Liver (tissue), 3 donors: Measurements from ENCODE around the gene PLA2G12A.

ENCODE experiments used
- JUND ChIP-seq, 2 donors: IDR thresholded peaks; 2 replicates each; pipeline ENCODE4 v1.6.1; 2016; ENCODE audit warnings: antibody characterized with exemption in 2 of 2
- TAF1 ChIP-seq: conservative IDR thresholded peaks from 2 replicates; pipeline ENCODE4 v1.6.1; 2016; ENCODE audit warnings: antibody characterized with exemption, mild to moderate bottlenecking
- TF ChIP-seq, protein P1 (sequence below): IDR thresholded peaks from 2 replicates; pipeline ENCODE4 v1.6.1; 2016; ENCODE audit warnings: antibody characterized with exemption
- TF ChIP-seq, protein P2 (sequence below): fragments of 150-350 bp; IDR thresholded peaks from 2 replicates; pipeline ENCODE4 v1.5.1; 2017; ENCODE audit warnings: improper control_type of control experiment, low read depth, low read length; ENCODE audit not compliant: missing input control
- donor health status: healthy.
- donor health status: healthy.

DNA sequence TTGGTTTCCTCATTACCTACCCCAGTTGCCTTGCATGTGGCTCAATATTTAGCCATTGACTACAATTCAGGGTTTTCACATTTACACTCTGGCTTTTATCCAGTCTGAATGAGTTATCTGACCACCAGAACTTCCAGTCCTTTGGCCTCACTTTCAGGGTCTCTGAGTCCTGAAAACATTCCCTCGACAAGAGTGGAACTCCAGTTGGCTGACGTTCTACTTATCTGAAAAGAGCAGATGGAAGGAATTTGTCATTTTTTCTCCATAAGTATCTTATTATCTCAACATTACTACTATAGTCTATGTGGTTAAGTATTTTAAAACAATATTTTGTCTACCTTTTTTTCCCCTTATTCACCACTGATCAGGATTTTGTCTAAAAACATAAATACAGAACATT, 21.4 kb downstream of the PLA2G12A start:
- TF ChIP-seq, protein P1, sequence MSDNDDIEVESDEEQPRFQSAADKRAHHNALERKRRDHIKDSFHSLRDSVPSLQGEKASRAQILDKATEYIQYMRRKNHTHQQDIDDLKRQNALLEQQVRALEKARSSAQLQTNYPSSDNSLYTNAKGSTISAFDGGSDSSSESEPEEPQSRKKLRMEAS: no peak
- TF ChIP-seq JUND (IDR thresholded peaks at IDR 0.05) (no peak), TAF1 (no peak)
- TF ChIP-seq, protein P2, sequence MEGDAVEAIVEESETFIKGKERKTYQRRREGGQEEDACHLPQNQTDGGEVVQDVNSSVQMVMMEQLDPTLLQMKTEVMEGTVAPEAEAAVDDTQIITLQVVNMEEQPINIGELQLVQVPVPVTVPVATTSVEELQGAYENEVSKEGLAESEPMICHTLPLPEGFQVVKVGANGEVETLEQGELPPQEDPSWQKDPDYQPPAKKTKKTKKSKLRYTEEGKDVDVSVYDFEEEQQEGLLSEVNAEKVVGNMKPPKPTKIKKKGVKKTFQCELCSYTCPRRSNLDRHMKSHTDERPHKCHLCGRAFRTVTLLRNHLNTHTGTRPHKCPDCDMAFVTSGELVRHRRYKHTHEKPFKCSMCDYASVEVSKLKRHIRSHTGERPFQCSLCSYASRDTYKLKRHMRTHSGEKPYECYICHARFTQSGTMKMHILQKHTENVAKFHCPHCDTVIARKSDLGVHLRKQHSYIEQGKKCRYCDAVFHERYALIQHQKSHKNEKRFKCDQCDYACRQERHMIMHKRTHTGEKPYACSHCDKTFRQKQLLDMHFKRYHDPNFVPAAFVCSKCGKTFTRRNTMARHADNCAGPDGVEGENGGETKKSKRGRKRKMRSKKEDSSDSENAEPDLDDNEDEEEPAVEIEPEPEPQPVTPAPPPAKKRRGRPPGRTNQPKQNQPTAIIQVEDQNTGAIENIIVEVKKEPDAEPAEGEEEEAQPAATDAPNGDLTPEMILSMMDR: no peak
